Skeletal muscle satellite cell (primary cell): ENCODE data around the gene LAIR2. TPM values are rescaled to one million over a fixed set of nuclear protein-coding genes. Genes with fewer than 3 reads are reported as not detected.

Experiments used
- H3K27me3 ChIP-seq: 2 replicates; pipeline ENCODE4 v1.7.0; 2013; ENCODE audit warnings: low read length; ENCODE audit not compliant: control insufficient read depth, insufficient read depth
- H3K36me3 ChIP-seq: 2 replicates; pipeline ENCODE4 v1.7.0; 2013; ENCODE audit warnings: mild to moderate bottlenecking, control low read depth, low read length; ENCODE audit not compliant: insufficient read depth
- H3K4me1 ChIP-seq: 2 replicates; pipeline ENCODE4 v1.7.0; 2013; ENCODE audit warnings: low read length; ENCODE audit not compliant: control insufficient read depth, insufficient read depth
- H3K4me2 ChIP-seq: 2 replicates; pipeline ENCODE4 v1.7.0; 2013; ENCODE audit warnings: mild to moderate bottlenecking, low read length
- H3K4me3 ChIP-seq: 2 replicates; pipeline ENCODE4 v1.7.0; 2013; ENCODE audit warnings: low read length
- H3K9ac ChIP-seq: 2 replicates; pipeline ENCODE4 v1.7.0; 2013; ENCODE audit warnings: mild to moderate bottlenecking, low read depth, low read length, moderate library complexity
- H3K9me3 ChIP-seq: replicated peaks from 2 replicates; pipeline ENCODE4 v1.7.0; 2013; ENCODE audit warnings: mild to moderate bottlenecking, control low read depth, low read length
- total RNA-seq: library from RNA; depleted of rRNA; stranded (reverse); fragments of >200 nt; gene quantifications from 2 replicates; pipeline ENCODE4 v1.2.3, GENCODE V29; 2012; rRNA removed

LAIR2 gene
- not detected in 2 replicates for total RNA-seq

GRCh38 chr19:54502518-54503048 is at the start of gene LAIR2:
TSS of gene LAIR2 (plus strand) at chr19:54502831. CDS start at chr19:54502919, 88 bp downstream.
- peaks cover 11% of the 10 kb centered on the region for H3K9me3 ChIP-seq
- no peak within 1 kb of the TSS for H3K9ac ChIP-seq
- H3K4me2 ChIP-seq: no peak within 1 kb of the TSS
- no peaks in the 10 kb centered on the region for H3K27me3 ChIP-seq
- no peaks in the 10 kb centered on the region for H3K4me1 ChIP-seq
- H3K36me3 ChIP-seq: no peaks in the 10 kb centered on the region
- no peak within 1 kb of the TSS for H3K4me3 ChIP-seq

GRCh38 chr19:54453921-54454780 is 48.5 kb upstream of the LAIR2 start:
- Histone ChIP-seq H3K4me3 (no peak overlapping the region), H3K36me3 (peaks cover 92% of the 10 kb centered on the region), H3K9ac (no peak overlapping the region), H3K27me3 (no peaks in the 10 kb centered on the region), H3K4me2 (no peak overlapping the region), H3K9me3 (no peaks in the 10 kb centered on the region), H3K4me1 (peaks cover 19% of the 10 kb centered on the region)

- Histone ChIP-seq H3K9ac (no peak overlapping the region), H3K4me2 (no peak overlapping the region), H3K9me3 (no peaks in the 10 kb centered on the region), H3K4me1 (peaks cover 19% of the 10 kb centered on the region), H3K27me3 (no peaks in the 10 kb centered on the region), H3K4me3 (no peak overlapping the region), H3K36me3 (peaks cover 90% of the 10 kb centered on the region)
These were observed 47.6 kb upstream of the LAIR2 start for GRCh38 chr19:54454781-54455675.

GRCh38 chr19:54455786-54456422 is 46.7 kb upstream of the LAIR2 start:
- no peaks in the 10 kb centered on the region for H3K9me3 ChIP-seq
- peaks cover 12% of the 10 kb centered on the region for H3K4me1 ChIP-seq
- H3K4me2 ChIP-seq: no peak overlapping the region
- H3K27me3 ChIP-seq: no peaks in the 10 kb centered on the region
- H3K4me3 ChIP-seq: no peak overlapping the region
- H3K9ac ChIP-seq: no peak overlapping the region
- H3K36me3 ChIP-seq: peaks cover 87% of the 10 kb centered on the region

GRCh38 chr19:54456423-54457373 is 45.9 kb upstream of the LAIR2 start:
- Histone ChIP-seq H3K9ac (no peak overlapping the region), H3K27me3 (no peaks in the 10 kb centered on the region), H3K4me2 (no peak overlapping the region), H3K36me3 (peaks cover 86% of the 10 kb centered on the region), H3K4me1 (peaks cover 9% of the 10 kb centered on the region), H3K9me3 (no peaks in the 10 kb centered on the region), H3K4me3 (no peak overlapping the region)

- peaks cover 85% of the 10 kb centered on the region for H3K36me3 ChIP-seq
- no peaks in the 10 kb centered on the region for H3K9me3 ChIP-seq
- H3K9ac ChIP-seq: no peak overlapping the region
- H3K4me1 ChIP-seq: peaks cover 17% of the 10 kb centered on the region
- H3K4me2 ChIP-seq: no peak overlapping the region
- H3K27me3 ChIP-seq: no peaks in the 10 kb centered on the region
- no peak overlapping the region for H3K4me3 ChIP-seq
These were observed 44.6 kb upstream of the LAIR2 start for GRCh38 chr19:54457773-54458647.

- H3K27me3 ChIP-seq: no peaks in the 10 kb centered on the region
- H3K4me2 ChIP-seq: no peak overlapping the region
- H3K36me3 ChIP-seq: peaks cover 77% of the 10 kb centered on the region
- H3K9ac ChIP-seq: no peak overlapping the region
- H3K4me1 ChIP-seq: peaks cover 23% of the 10 kb centered on the region
- H3K4me3 ChIP-seq: no peak overlapping the region
- H3K9me3 ChIP-seq: no peaks in the 10 kb centered on the region
These were observed 43.9 kb upstream of the LAIR2 start for GRCh38 chr19:54458648-54459281.

GRCh38 chr19:54459282-54460229 is 43.1 kb upstream of the LAIR2 start:
- Histone ChIP-seq H3K36me3 (peaks cover 69% of the 10 kb centered on the region), H3K4me2 (no peak overlapping the region), H3K9me3 (no peaks in the 10 kb centered on the region), H3K9ac (no peak overlapping the region), H3K27me3 (no peaks in the 10 kb centered on the region), H3K4me3 (no peak overlapping the region), H3K4me1 (peaks cover 29% of the 10 kb centered on the region)
